ENCODE measurements around the gene SIN3A. TPM values are rescaled to one million over a fixed set of nuclear protein-coding genes. Genes with fewer than 3 reads are reported as not detected.
"Not testable (repeated sequence)": the region's sequence is repeated elsewhere in the genome, so short reads cannot be mapped to it uniquely, and the experiment has no call there.

SIN3A gene
- total and polyA plus RNA-seq, 2 experiments from 2014 or later = 13.9 to 27.7 TPM

DNA sequence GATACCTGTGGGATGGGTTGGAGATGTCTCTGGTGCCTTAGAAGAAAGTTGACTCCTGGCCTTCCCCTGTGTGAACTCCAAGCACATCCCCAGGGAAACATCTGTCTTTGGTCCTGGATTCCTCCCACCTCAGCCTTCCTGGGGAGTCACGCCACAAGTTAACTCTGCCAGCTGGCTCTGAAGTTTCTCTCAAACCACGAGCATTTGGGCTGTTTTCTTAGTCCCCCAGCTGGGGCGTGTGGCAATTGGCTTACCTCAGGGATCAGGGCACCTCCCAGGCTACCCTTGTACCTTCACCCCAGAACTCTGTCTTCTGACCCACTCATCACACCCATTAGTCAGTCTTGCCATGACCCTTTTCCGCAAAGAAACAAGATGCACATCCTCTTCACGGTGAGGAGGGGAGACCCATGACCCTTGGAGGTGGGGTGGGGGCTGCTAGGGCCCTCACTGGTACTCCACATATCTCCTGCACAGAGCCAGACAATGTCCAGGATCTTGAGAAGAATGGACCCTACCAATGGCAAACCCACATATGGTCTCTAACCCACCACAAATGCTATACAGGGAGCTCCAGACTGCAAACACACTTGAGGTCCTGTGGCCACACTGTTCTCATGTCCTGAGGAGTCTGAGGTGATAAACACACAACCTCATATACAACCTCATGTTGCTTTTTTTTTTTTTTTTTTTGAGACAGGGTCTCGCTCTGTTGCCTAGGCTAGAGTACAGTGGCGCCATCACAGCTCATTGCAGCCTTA lies 100.7 kb downstream of the SIN3A start:
- H3K27ac ChIP-seq = no peak overlapping the region
- no peak overlapping the region for H3K4me3 ChIP-seq
- TF ChIP-seq EZH2phosphoT487 (IDR thresholded peaks at IDR 0.05; ENCODE audit: insufficient read depth, low read depth) = no peak
- no peak for TF ChIP-seq EZH2 (IDR thresholded peaks at IDR 0.05; ENCODE audit: insufficient read depth, poor library complexity, severe bottlenecking)
- no peak overlapping the region for H2AFZ ChIP-seq
- H3K9me2 ChIP-seq (ENCODE audit: insufficient read depth) = no peaks in the 10 kb centered on the region
- no peaks in the 10 kb centered on the region for H3K9me3 ChIP-seq (ENCODE audit: low read depth)
- H4K20me1 ChIP-seq (ENCODE audit: insufficient read depth) = no peaks in the 10 kb centered on the region
- H3F3A ChIP-seq (ENCODE audit: insufficient read depth) = no peaks in the 10 kb centered on the region
- in situ Hi-C loops (cut with MboI) = no loop called here
- H3K4me1 ChIP-seq (ENCODE audit: insufficient read depth) = no peaks in the 10 kb centered on the region
- no peaks in the 10 kb centered on the region for H3K27me3 ChIP-seq (replicated peaks; ENCODE audit: insufficient read depth)
- H3K36me3 ChIP-seq (ENCODE audit: low read depth) = no peaks in the 10 kb centered on the region
- H3K79me2 ChIP-seq (ENCODE audit: insufficient read depth) = no peaks in the 10 kb centered on the region
- WGBS, 2 experiments (ENCODE audit: low coverage in 1 of 2, low lambda C conversion rate in 2 of 2, missing lambda C conversion rate in 2 of 2) = 75 to 79% methylated on average over 7 of the region's 7 CpGs
- DNase-seq = no peak
- no peak overlapping the region for H3K9ac ChIP-seq
- no peak overlapping the region for H3K4me2 ChIP-seq (ENCODE audit: unreplicated experiment)

DNA sequence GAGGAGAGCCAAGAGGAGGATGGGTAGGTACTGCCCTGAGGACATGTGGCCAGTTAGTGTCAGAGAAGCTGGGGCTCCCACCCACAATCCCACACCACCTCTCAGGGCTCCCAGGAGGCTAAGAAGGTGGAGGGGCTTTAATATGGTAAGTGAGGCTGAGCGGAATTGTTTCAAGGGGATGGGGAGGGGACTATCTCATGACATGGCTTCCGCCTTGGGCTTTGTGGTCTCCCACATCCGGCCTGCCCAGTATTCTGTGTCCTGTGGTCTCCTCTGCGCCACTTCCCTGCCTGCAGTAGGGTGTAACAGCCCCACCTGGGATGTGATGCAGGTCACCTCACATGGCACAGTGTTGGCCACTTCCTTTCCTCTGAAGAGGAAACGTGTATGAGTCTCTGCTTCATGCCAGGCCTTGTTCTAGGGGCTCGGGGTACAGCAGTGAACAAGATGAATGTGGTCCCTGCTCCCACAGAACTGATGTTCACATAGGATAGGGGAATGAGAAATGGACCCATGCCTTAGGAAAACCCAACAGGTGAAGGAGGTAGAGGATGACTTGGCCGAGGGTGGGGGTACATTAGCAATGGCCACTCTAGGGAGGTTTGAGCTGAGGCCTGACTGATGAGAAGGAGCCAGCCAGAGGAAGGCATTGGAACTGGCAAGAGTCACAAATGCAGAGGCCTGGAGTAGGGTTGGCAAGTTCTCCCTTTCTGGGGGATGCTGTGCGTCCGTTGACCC lies 101.5 kb downstream of the SIN3A start:
- TF ChIP-seq EZH2 (IDR thresholded peaks at IDR 0.05; ENCODE audit: insufficient read depth, poor library complexity, severe bottlenecking) (no peak), EZH2phosphoT487 (IDR thresholded peaks at IDR 0.05; ENCODE audit: insufficient read depth, low read depth) (no peak)
- no peak for DNase-seq
- Histone ChIP-seq H4K20me1 (ENCODE audit: insufficient read depth) (no peaks in the 10 kb centered on the region), H3K79me2 (ENCODE audit: insufficient read depth) (no peaks in the 10 kb centered on the region), H3F3A (ENCODE audit: insufficient read depth) (peaks cover under 1% of the 10 kb centered on the region; the same call in 1 of the 2 replicates), H3K36me3 (ENCODE audit: low read depth) (no peaks in the 10 kb centered on the region), H3K27ac (no peak overlapping the region), H3K27me3 (replicated peaks; ENCODE audit: insufficient read depth) (no peaks in the 10 kb centered on the region), H3K4me3 (no peak overlapping the region), H3K9me2 (ENCODE audit: insufficient read depth) (no peaks in the 10 kb centered on the region), H3K9me3 (ENCODE audit: low read depth) (no peaks in the 10 kb centered on the region), H3K9ac (no peak overlapping the region), H2AFZ (no peak overlapping the region), H3K4me1 (ENCODE audit: insufficient read depth) (no peaks in the 10 kb centered on the region), H3K4me2 (ENCODE audit: unreplicated experiment) (no peak overlapping the region)
- in situ Hi-C loops (cut with MboI) = no loop called here
- WGBS, 2 experiments (ENCODE audit: low coverage in 1 of 2, low lambda C conversion rate in 2 of 2, missing lambda C conversion rate in 2 of 2) = 82 to 89% methylated on average over 9 of the region's 9 CpGs

DNA sequence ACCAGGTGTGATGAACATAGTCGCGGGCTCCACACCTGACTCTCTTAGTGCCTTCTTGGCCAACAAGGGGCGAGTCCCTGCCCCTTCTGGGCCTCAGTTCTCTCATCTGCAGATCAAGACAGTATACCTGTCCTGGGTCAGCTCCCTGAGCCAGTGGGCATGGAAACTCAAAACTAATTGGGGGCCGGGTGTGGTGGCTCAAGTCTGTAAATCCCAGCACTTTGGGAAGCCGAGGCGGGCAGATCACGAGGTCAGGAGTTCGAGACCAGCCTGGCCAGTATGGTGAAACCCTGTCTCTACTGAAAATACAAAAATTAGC lies 102.2 kb downstream of the SIN3A start:
- H3K4me1 ChIP-seq (ENCODE audit: insufficient read depth); H3F3A ChIP-seq (ENCODE audit: insufficient read depth); H3K9me2 ChIP-seq (ENCODE audit: insufficient read depth); H3K9ac ChIP-seq; DNase-seq; H3K27me3 ChIP-seq (replicated peaks; ENCODE audit: insufficient read depth); H3K79me2 ChIP-seq (ENCODE audit: insufficient read depth); in situ Hi-C loops (cut with MboI); H3K36me3 ChIP-seq (ENCODE audit: low read depth); H3K4me3 ChIP-seq; H3K4me2 ChIP-seq (ENCODE audit: unreplicated experiment); H3K27ac ChIP-seq; H4K20me1 ChIP-seq (ENCODE audit: insufficient read depth); H3K9me3 ChIP-seq (ENCODE audit: low read depth); H2AFZ ChIP-seq: not testable (repeated sequence)
- 98 to 100% methylated on average over 7 to 8 of the region's 8 CpGs for WGBS, 2 experiments (ENCODE audit: low coverage in 1 of 2, low lambda C conversion rate in 2 of 2, missing lambda C conversion rate in 2 of 2)

DNA sequence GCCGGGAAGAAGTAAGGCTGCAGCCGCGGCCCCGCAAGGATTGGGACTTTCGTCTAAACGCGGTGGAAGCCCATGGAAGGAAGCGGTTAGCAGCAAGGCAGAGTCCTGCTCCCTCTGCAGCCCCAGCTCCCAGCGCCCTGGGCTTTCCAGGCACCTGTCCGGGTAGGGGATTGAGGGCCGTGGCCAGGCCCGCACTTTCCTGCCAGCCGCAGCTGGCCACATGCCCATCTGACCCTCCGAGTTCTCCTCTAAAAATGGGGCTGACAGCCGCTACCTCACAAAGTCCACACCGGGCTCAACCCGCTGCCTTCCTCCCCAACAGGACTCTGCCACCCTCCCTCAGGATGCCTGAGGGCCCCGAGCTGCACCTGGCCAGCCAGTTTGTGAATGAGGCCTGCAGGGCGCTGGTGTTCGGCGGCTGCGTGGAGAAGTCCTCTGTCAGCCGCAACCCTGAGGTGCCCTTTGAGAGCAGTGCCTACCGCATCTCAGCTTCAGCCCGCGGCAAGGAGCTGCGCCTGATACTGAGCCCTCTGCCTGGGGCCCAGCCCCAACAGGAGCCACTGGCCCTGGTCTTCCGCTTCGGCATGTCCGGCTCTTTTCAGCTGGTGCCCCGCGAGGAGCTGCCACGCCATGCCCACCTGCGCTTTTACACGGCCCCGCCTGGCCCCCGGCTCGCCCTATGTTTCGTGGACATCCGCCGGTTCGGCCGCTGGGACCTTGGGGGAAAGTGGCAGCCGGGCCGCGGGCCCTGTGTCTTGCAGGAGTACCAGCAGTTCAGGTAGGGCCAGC lies 102.7 kb downstream of the SIN3A start:
- Histone ChIP-seq H4K20me1 (ENCODE audit: insufficient read depth) (no peaks in the 10 kb centered on the region), H3K36me3 (ENCODE audit: low read depth) (no peaks in the 10 kb centered on the region), H3K27ac (no peak overlapping the region), H3F3A (ENCODE audit: insufficient read depth) (peaks cover 11% of the 10 kb centered on the region), H3K9ac (peak overlapping the region; percentile 76), H3K4me3 (peak overlapping the region; percentile 80), H2AFZ (peak overlapping the region; percentile 92), H3K79me2 (ENCODE audit: insufficient read depth) (no peaks in the 10 kb centered on the region), H3K9me2 (ENCODE audit: insufficient read depth) (no peaks in the 10 kb centered on the region), H3K9me3 (ENCODE audit: low read depth) (no peaks in the 10 kb centered on the region), H3K27me3 (replicated peaks; ENCODE audit: insufficient read depth) (no peaks in the 10 kb centered on the region), H3K4me1 (ENCODE audit: insufficient read depth) (no peaks in the 10 kb centered on the region), H3K4me2 (ENCODE audit: unreplicated experiment) (peak overlapping the region; percentile 93)
- 35 to 36% methylated on average over 46 of the region's 46 CpGs for WGBS, 2 experiments (ENCODE audit: low coverage in 1 of 2, low lambda C conversion rate in 2 of 2, missing lambda C conversion rate in 2 of 2)
- in situ Hi-C loops (cut with MboI) = no loop called here
- peak; percentile 41 for DNase-seq
- TF ChIP-seq EZH2phosphoT487 (IDR thresholded peaks at IDR 0.05; ENCODE audit: insufficient read depth, low read depth) (no peak), EZH2 (IDR thresholded peaks at IDR 0.05; ENCODE audit: insufficient read depth, poor library complexity, severe bottlenecking) (no peak)

Data from GM23248 (cell line).